Stimulated activated CD8-positive, alpha-beta memory T cell treated with anti-CD3 and anti-CD28 coated beads, Interleukin-2, amount 100 ng/mL, for 48 hours (primary cell): ENCODE data around the gene DOC2A.

Experiments
- DNase-seq, 2 donors: peaks; one replicate each; pipeline ENCODE4 v3.0.0-alpha.2; 2020; ENCODE audit warnings: low read depth in 2 of 2

The DOC2A gene

DNA sequence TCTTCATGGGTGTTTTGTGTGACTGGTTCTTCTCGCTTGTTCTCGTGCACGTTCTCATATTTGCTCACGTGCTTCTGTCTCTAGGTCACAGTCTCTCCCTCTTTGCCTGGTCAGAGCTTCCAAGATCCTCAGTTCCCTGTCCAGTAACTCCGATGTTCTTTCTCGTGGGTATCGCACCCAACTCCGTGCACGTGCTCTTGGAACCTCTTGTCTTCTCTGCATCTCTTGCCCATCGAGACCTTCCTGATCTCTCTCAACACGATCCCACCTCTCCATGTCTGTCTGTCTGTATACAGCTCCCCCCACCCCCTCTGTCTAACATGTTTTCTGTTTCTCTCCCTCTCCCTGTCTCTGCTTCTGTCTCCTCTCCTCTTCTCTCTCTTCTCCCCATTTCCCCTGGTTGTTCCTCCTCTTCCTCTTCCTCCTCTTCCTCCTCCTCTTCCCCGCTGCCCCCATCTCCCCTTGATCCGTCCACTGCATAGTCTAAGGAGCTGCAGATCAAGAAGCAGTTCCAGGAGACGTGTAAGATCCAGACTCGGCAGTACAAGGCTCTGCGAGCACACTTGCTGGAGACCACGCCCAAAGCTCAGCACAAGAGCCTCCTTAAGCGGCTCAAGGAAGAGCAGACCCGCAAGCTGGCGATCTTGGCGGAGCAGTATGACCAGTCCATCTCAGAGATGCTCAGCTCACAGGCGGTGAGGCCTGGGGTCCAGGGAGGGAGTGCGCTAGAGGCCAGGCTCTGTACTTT lies 21.5 kb downstream of the DOC2A start:
- DNase-seq: no peak

- no peak for DNase-seq
Observed at GRCh38 chr16:29988346-29989075, 22.3 kb downstream of the DOC2A start.

- no peak for DNase-seq
Observed at GRCh38 chr16:29987371-29988085, 23.3 kb downstream of the DOC2A start.

DNA sequence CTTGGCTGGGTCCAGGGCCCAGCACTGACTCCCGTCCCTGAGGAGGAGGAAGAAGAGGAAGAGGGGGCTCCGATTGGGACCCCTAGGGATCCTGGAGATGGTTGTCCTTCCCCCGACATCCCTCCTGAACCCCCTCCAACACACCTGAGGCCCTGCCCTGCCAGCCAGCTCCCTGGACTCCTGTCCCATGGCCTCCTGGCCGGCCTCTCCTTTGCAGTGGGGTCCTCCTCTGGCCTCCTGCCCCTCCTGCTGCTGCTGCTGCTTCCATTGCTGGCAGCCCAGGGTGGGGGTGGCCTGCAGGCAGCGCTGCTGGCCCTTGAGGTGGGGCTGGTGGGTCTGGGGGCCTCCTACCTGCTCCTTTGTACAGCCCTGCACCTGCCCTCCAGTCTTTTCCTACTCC lies 23.9 kb downstream of the DOC2A start:
- DNase-seq: no peak

GRCh38 chr16:29986231-29986630 lies 24.6 kb downstream of the DOC2A start:
- no peak for DNase-seq

DNA sequence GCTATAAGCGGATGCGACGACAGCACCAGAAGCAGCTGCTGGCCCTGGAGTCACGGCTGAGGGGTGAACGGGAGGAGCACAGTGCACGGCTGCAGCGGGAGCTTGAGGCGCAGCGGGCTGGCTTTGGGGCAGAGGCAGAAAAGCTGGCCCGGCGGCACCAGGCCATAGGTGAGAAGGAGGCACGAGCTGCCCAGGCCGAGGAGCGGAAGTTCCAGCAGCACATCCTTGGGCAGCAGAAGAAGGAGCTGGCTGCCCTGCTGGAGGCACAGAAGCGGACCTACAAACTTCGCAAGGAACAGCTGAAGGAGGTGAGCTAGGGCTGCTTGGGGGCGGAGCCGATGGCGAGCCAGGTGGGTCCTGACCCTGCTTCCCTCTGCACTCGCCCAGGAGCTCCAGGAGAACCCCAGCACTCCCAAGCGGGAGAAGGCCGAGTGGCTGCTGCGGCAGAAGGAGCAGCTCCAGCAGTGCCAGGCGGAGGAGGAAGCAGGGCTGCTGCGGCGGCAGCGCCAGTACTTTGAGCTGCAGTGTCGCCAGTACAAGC lies 25.5 kb downstream of the DOC2A start:
- no peak for DNase-seq

DNA sequence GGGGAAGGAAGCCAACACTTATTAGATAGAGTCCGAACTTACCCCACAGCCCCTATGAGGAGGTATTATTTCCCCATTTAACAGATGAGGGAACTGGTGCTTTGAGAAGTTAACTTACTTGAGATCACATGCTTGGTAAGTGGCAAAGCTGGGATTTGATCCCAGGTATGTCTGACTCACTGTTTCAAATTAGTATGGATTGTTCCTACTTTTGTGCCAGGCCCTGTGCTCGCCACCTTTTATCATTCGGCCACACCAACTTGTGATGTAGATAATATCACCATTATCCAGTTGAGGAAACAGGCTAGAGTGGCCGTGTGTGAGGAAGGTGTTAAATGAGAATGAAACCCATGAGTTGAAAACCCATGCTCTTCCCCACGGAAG lies 26.1 kb downstream of the DOC2A start:
- DNase-seq: no peak

- DNase-seq: no peak
Observed at GRCh38 chr16:29984137-29984763, 26.6 kb downstream of the DOC2A start.

GRCh38 chr16:29983420-29984136 lies 27.2 kb downstream of the DOC2A start:
- no peak for DNase-seq

- no peak for DNase-seq
Observed at GRCh38 chr16:29982560-29983419, 28.0 kb downstream of the DOC2A start.

GRCh38 chr16:29978564-29979270 lies 32.1 kb downstream of the DOC2A start:
- DNase-seq: no peak

DNA sequence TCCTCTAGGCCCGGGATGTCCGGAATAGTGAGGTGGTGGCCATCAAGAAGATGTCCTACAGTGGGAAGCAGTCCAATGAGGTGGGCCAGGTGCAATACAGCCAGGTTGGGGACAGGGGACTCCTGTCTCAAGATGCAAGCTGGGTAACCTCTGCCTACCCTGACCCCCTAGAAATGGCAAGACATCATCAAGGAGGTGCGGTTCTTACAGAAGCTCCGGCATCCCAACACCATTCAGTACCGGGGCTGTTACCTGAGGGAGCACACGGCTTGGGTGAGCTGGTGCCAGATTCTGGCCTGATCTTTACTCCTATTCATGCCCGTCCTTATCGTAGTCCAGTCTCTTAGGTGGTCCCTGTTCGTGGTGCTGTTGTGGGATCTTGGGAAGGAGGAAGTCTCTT lies 32.7 kb downstream of the DOC2A start:
- no peak for DNase-seq

GRCh38 chr16:29977063-29977825 lies 33.6 kb downstream of the DOC2A start:
- no peak for DNase-seq

DNA sequence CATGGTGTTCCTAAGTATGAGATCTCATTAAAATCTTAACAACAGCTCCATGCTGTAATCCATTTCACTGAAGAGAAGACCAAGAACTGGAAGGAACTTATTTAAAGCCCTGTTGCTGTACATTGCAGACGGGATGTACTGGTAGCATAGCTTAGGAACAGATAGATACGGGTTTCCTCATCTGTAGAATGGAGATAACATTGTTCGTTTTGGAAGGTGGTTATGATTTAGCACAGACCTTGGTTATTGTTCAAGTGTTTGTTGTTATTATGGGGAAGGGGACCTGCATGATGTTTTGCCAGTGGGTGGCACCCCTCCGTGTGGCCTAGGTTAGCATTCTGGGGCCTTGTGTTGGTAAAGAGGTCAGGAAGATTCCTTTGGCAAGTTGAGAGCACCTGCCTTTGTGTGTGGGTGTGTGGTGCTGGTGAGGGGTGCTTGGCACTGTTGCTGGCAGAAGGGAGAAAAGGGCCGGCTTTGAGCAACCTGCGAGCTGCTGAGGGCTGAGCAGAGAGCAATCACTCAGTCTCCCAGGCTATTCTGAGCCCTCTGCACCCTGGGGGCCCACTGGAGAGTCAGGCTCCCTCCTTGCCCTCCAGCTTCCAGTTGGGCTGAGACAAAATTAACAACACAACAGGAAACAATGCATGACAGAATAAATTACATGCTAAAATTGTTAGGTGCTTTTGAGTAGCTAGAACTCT lies 34.9 kb downstream of the DOC2A start:
- no peak for DNase-seq

DNA sequence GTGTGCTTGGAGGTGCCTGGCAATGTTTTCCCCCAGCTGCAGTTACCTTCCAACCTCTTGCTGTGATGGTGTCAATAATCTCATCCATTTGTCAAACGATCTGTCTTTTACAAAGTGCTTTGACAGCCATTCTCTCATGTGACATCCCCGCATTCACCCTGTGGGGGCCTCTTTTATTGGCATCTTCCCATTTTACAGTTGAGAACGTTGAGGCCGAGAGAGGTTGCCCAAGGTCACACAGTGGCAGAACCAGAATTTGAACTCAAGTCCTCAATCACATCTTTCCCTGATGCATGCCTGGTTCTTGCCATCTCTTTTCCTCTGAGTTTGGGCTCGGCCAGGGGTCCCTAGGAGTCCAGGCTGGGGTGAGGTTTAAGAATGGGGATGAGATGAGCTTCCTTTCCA lies 35.7 kb downstream of the DOC2A start:
- no peak for DNase-seq

GRCh38 chr16:29974291-29975133 lies 36.3 kb downstream of the DOC2A start:
- no peak for DNase-seq
